GM23248 (cell line): Measurements from ENCODE around the gene LENG9.

Experiments used
- EZH2 ChIP-seq: fragments of 200-600 bp; sonication (generic); IDR thresholded peaks from 2 replicates; pipeline ENCODE4 v1.6.1; 2018; ENCODE audit warnings: antibody characterized with exemption, mild to moderate bottlenecking; ENCODE audit not compliant: insufficient read depth, poor library complexity, severe bottlenecking
- EZH2phosphoT487 ChIP-seq: fragments of 200-600 bp; sonication (generic); IDR thresholded peaks from 2 replicates; pipeline ENCODE4 v1.6.1; 2018; ENCODE audit warnings: antibody characterized with exemption, moderate library complexity, mild to moderate bottlenecking, low read depth; ENCODE audit not compliant: insufficient read depth

DNA sequence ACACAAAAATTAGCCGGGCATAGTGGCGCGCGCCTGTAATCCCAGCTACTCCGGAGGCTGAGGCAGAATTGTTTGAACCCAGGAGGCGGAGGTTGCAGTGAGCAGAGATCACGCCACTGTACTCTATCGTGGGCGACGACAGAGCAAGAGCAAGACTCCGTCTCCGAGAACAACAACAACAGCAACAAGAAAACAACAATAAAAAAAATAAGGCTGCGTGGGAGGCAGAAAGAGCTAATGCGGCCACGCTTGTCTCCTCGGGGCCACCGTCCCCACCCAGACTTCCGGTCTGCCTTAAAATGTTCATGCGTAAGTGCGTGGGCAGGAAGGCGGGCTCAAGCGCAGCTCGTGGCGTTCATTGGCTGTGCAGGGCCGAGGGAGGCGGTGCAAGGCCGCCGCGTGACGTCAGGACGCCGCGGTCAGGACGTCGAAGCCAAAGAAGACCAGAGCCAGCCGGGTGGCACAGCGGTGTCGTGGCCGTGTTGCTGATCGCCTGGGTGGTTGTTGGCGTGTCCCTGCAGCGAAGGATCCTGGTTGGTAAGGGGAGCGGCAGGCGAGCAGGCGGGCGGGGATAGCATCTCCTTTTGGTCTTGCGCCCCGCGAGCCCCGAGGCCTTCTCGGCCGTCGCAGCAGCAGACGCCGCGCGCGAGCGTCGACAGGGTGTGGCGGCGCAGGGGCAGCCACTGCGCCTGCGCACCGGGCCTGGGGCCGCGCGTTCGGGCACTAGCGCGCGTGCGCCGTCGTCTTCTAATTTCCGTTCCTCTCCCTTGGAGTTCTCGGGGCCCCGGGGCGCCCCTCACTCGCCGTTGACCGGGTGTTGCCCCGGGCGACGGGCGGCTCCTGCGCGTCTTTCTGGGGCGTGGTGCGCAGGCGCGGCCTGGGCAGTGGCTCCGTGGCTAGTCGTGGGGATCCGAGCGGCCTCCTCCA lies 14.5 kb downstream of the LENG9 start, which contains the start of gene LENG8:
- no peak for TF ChIP-seq EZH2
- TF ChIP-seq EZH2phosphoT487 = no peak
